Measurements from ENCODE around the gene NOSIP. TPM values are rescaled to one million over a fixed set of nuclear protein-coding genes. Genes with fewer than 3 reads are reported as not detected.

NOSIP gene
- total RNA-seq, 2 donors from 2014 or later = 39.0 to 62.3 TPM

DNA sequence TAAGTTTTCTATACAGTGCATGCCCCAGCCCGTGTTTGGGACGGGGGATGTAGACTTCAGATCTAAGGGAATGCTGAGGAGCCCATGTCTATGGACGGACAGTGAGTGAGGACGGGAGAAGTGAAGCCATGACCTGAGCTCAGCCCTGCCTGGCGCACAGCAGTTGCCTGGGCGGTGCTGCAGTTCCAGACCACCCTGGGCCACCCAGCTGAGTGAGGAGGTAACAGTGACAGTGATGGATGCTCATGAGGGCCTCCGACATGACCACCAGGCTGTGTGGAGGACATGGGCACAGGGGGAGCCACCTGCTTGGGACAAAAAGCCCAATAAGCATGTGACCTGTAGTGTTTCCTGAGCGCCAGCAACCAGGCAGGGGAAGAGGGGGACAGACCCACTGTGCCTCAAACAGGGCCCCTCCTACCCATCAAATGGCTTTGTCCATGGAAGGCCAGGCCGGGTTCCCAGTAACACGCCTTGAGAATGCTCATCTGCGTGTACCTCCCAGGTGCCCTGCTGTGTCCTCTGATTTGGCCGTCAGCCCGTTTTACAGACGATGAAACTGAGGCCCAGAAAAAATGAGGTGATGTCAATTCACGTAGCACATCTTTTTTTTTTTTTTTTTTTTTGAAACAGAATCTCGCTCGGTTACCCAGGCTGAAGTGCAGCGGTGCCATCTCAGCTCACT lies 22.6 kb downstream of the NOSIP start:
- Histone ChIP-seq H3K4me1 (peaks cover 0 to 14% of the 10 kb centered on the region in 2 donors), H3K4me3 (no peak overlapping the region), H3K9me3 (no peaks in the 10 kb centered on the region), H3K27me3 (no peaks in the 10 kb centered on the region), H3K27ac (no peak overlapping the region), H3K36me3 (peaks cover 56% of the 10 kb centered on the region)
- TF ChIP-seq, protein P1, sequence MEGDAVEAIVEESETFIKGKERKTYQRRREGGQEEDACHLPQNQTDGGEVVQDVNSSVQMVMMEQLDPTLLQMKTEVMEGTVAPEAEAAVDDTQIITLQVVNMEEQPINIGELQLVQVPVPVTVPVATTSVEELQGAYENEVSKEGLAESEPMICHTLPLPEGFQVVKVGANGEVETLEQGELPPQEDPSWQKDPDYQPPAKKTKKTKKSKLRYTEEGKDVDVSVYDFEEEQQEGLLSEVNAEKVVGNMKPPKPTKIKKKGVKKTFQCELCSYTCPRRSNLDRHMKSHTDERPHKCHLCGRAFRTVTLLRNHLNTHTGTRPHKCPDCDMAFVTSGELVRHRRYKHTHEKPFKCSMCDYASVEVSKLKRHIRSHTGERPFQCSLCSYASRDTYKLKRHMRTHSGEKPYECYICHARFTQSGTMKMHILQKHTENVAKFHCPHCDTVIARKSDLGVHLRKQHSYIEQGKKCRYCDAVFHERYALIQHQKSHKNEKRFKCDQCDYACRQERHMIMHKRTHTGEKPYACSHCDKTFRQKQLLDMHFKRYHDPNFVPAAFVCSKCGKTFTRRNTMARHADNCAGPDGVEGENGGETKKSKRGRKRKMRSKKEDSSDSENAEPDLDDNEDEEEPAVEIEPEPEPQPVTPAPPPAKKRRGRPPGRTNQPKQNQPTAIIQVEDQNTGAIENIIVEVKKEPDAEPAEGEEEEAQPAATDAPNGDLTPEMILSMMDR (IDR thresholded peaks at IDR 0.05) = no peak
- no peak for DNase-seq (ENCODE audit: low spot score)

DNA sequence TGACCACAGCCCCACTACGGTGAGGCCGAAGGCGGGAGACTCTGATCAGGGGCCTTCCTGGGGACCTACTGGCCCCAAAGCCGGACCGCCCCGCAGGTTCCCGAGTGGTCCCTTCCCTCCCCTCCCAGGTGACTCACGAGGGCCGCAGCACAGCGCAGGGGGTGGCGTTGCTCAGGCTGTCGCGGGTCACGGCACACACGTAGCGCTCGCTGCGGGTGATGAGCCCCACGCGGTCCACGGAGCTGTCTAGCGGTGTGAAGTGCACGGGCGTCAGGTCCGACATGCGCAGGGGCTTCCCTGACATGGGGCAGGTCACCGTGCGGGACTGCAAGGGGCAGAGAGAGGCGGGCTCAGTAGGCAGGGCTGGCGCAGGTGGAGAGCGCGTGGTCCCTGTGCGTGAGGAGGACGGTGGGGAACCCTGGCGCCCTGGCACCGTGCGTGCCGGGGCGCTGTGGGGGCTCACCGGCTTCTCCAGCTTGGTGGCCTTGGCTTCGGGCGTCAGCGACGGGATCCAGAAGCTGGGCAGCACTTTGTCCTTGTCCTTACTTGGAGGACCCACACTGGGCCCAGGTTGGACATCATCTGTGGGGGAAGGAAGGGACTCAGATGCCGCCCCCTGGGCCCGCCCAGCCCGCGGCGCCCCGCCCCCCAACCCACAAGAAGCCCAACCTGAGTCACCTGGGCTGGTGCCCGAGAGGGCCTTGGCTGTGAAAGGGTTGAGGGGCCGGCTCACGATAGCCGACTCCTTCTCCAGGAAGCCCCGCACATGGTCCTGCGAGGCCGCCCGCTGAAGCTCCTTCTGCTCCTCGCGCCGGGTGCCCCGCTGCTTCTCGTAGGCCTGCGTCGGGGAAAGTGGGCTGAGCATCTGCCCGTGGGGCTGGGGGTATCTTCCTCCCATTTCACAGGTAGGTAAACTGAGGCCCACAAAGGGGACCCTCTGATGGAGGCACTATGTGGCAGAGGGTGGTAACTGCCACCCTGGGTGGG lies 23.7 kb downstream of the NOSIP start:
- peaks cover 56% of the 10 kb centered on the region for H3K36me3 ChIP-seq
- no peak overlapping the region for H3K27ac ChIP-seq
- no peaks in the 10 kb centered on the region for H3K9me3 ChIP-seq
- H3K27me3 ChIP-seq = no peaks in the 10 kb centered on the region
- H3K4me3 ChIP-seq = no peak overlapping the region
- TF ChIP-seq, protein P1 (IDR thresholded peaks at IDR 0.05) = no peak
- no peak for DNase-seq (ENCODE audit: low spot score)
- peaks cover 0 to 14% of the 10 kb centered on the region in 2 donors for H3K4me1 ChIP-seq

DNA sequence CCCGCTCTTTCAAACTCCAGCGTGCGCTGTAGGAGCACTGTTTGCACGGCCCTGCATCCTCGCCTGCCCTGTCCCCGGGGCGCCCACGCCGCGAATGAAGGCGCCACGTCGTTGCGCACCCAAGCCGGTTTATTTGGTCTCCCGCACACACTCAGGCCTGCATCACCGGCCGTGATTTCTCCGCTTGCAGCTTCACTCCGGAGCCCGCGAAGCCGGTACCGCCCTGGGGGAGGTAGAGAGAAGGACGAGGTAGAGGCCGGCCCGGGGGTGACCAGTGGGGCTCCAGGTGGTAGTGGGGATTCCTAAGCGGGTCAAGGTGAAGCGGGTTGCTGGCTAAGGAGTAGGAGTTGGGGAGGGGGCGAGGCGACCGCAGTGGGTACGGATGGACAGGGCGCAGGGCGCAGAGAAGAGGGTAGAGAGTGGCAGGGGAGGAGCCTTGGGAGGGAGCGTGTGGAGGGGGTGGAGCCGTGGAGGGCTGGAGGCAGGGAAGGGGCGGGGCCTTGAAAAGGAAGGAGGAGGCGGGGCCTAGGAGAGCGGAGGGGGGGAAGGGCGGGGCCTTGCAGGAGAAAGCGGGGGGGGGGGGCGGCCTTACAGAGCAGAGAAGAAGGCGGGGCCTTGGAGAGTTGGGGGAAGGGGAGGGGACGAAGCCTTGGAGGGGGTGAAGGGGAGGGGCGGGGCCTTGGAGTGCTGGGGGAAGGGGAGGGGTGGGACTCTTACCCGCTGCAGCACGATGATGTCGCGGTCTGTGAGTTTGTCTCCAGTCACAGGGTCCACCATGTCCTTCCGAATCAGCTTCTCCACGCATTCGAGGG lies 24.6 kb downstream of the NOSIP start:
- no peak for DNase-seq (ENCODE audit: low spot score)
- no peak overlapping the region for H3K27ac ChIP-seq
- no peaks in the 10 kb centered on the region for H3K27me3 ChIP-seq
- H3K36me3 ChIP-seq = peaks cover 56% of the 10 kb centered on the region
- H3K4me3 ChIP-seq = no peak overlapping the region
- TF ChIP-seq, protein P1 (IDR thresholded peaks at IDR 0.05) = no peak
- H3K4me1 ChIP-seq = peaks cover 0 to 14% of the 10 kb centered on the region in 2 donors
- no peaks in the 10 kb centered on the region for H3K9me3 ChIP-seq

DNA sequence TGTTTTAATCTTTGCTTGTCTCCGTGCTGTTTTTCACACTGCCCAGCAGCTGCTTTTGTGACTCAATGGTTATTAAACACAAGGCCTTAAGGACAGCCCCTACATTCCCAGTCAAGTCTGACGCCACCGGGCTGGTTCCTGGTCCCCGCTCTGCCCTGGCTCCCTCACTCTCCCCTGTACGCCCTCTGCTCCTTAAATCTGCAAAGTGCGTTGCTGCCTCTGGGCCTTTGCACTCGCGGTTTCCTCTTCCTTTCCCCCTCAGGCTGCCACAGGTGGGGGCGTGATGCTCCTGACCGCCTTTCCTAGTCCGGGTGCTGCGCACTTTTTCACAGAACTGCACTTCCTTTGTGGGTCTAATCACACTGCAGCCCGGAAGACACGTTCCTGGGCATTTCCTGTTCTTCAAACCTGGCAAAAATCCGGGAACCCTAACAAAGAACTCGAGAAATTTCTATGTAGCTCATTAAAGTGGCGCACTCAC lies 25.6 kb downstream of the NOSIP start:
- peaks cover 49% of the 10 kb centered on the region for H3K36me3 ChIP-seq
- no peaks in the 10 kb centered on the region for H3K9me3 ChIP-seq
- H3K27ac ChIP-seq = peak overlapping the region in 1 of 2 donors; percentile 43
- H3K4me3 ChIP-seq = no peak overlapping the region
- TF ChIP-seq, protein P1 (IDR thresholded peaks at IDR 0.05) = no peak
- H3K27me3 ChIP-seq = no peaks in the 10 kb centered on the region
- H3K4me1 ChIP-seq = peaks cover 0 to 6% of the 10 kb centered on the region in 2 donors
- DNase-seq (ENCODE audit: low spot score) = peak; percentile 63

Data from right atrium auricular region (tissue), 2 donors.